ENCODE measurements around the gene SASH1.
A peak's percentile ranks its signal among the peaks of the same experiment; 100 is the strongest.

Gene SASH1

DNA sequence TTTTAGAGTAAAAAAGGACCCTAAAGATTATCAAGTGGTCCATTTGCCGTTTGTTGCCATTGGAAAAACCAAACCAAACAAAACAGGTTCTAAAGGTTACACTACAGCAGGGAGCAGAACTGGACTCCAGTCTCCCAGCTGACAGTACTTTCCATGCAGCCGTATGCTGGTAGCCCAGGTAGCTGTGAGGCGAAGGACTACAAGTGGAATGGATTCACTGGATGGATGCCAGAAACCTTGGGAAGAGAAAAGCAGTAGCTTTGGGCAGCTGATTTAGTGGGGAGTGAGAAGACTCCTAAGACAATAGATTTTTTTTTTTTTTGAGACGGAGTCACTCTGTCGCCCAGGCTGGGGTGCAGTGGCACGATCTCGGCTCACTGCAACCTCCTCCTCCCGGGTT is 88.3 kb downstream of the SASH1 start:
- no peak for DNase-seq

DNA sequence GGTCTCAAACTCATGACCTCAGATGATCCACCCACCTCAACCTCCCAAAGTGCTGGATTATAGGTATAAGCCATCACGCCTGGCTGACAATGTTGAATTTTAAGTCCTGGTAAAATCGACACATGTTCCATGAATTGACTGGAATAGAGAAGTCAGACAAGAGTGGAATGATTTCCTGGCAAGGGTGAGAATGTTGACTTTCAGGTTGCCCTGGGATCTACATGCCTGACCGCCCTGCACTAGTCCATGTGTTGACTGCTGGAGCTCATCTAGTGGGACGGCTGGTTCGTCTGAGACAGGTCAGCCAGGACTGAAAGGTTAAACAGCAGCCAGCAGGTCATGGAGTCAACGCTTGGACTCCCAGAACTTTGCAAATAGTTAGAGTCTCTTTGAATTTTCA is 88.8 kb downstream of the SASH1 start:
- DNase-seq: no peak

DNA sequence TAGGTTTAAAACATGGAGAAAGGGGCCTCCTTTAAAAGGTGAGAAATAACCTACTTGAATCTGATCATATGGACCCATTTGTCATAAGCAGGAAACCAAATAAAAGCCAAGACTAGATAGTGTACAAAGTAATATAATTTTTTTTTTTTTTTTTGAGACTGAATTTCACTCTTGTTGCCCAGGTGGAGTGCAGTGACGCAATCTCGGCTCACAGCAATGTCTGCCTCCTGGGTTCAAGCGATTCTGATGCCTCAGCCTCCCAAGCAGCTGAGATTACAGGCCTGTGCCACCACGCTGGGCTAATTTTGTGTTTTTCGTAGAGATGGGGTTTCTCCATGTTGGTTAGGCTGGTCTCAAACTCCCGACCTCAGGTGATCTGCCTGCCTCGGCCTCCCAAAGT is 89.2 kb downstream of the SASH1 start:
- no peak for DNase-seq

DNA sequence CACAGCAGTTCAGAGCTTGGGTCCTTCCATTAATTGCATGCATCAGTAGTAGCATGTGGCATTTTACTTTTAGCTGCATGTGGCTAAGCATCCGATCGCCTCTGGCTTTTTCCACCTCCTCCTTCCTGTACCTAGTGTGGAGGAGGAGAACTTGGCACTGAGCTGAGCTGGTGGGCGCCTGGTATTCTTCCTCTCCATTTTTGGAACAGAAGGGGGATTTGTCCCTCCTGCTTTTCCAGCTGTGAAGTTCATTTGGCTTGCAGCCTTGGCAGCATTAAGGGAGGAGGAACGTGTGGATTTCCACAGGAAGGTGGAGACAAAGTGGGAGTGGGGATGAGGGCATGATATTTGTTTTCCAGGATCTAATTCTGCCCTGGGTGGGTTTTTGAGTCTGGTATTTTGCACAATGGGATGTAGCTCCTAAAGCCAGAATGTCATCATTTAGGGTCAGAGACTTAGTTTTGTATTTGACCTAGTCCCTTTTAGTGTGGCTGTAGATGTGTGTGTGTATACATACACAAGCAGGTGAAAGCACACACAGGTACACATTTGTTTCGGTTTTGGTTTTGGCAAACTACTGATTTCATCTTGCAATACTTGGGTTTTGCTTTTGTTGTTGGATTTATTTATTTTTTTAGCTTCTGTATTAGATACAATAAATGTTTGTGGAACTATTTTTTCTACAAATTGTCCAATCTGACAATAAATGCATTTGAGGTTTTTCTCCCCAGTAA is 90.0 kb downstream of the SASH1 start:
- DNase-seq: no peak

DNA sequence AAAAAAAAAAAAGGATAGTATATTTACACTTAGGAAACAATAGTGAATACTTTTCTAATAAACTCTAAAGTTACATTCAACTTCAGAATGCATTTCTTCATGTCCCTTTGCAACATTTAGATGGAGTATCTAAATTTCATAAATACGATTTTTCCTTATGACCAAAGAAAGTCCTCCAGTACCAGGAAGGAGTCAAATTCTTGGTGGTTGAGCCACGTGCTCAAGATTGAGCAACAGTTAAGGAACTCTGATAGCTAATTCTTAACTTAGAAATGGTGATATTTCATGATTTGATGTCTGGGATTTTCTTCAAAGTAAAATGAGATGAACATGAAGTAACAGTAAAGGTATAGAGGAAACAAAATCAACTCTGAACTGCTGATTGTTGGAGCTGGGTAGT is 92.7 kb downstream of the SASH1 start:
- DNase-seq: no peak

DNA sequence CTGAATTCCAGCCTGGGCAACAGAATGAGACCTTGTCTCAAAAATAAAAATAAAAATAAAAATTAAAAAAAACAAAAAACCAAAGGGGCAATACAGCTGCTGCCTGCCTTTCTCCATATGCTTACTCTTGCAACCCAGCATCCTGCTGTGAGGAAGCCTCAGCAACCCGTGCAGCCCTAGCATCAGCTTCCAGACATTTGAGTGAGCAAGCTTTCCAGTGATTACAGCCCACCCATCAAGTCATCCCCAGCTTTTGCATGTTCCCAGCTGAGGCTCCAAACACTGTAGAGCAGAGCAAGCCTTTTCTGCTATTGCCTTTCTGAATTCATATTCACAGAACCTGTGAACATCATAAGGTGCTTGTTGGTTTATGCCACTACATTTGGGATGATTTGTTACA is 93.8 kb downstream of the SASH1 start:
- no peak for DNase-seq

DNA sequence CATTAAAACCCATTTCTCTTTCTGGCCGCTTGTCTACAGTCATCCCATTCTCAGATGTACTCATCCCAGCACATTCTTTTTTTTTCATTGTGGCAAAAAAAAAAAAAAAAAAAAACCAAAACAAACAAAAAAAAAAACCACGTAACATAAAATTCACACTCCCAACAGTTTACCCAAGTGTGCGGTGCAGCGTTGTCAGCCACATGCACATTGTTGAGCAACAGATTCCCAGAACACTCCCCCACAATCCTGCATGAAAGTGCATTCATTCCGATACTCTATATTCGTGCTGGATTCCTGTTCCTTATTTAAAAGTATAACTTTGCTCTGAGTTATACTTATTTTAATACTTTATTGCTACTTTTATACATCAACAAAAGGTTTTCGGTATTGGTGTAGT is 96.0 kb downstream of the SASH1 start:
- DNase-seq: no peak

DNA sequence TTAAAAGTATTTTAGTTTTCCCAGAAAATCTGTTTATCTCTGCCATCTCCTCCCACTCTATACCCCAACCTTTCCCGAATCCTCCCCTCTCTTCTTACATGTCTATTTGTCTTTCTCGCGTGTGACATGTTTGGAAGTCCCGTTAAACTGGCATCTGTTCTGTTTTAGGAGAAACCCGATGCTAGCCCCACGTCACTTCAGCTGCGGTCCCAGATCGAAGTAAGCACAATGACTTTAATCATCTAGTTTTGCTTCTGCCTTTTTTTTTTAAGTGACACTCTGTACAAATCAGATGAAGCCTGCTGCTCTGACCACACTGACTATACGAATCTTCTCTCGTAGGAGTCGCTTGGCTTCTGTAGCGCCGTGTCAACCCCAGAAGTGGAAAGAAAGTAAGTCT is 97.4 kb downstream of the SASH1 start:
- no peak for DNase-seq

DNA sequence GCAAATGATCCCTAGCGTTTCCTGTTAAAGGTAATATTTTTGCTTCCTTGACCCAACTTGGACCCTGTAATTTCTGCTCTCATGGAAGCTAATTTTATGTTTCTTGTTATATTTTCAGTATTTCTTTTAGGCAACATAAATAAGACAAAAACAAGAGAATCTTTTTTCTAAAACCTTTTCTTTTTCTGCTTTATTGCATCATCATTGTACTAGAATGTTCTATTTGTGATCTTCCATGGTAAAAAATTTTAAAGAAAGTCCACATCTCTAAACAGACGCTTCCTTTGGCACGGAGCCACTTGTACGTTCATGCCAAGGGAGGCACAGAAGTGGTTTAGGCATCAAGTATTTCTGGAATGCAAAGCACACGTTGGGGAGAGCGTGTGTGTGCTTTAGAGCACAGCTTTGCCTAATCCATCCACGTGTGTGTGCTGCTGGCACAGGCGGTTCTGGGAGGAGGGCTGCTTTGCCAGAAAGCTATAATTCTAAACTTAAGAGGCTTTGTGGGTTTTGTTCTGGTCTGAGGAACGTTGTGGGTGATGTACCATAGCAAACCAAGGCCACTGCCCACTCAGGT is 98.3 kb downstream of the SASH1 start:
- DNase-seq: peak in 5 of 56 donors; percentile 16 to 48 (median 23)

DNA sequence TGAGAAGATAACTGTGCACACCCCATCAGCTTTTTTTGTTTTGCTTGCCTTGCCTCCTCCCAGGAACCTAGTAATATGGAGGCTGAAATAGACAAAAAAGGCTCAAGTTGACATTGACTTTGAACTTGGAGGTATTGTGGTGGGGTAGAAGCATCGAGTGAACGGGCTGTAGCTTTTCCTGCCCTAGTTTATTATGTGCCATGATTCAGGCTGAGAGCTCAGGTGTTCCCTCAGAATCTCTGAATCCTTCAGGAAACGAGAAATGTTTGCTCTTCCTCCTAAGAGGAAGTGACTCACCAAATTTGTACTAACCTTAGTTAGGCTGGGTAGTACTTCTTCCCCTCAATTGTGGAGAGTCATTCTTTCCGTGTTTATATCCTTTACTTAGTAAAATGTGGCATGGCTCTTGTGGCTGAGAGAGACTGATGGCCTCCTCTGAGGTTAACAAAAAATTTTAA is 98.8 kb downstream of the SASH1 start:
- DNase-seq: no peak

DNA sequence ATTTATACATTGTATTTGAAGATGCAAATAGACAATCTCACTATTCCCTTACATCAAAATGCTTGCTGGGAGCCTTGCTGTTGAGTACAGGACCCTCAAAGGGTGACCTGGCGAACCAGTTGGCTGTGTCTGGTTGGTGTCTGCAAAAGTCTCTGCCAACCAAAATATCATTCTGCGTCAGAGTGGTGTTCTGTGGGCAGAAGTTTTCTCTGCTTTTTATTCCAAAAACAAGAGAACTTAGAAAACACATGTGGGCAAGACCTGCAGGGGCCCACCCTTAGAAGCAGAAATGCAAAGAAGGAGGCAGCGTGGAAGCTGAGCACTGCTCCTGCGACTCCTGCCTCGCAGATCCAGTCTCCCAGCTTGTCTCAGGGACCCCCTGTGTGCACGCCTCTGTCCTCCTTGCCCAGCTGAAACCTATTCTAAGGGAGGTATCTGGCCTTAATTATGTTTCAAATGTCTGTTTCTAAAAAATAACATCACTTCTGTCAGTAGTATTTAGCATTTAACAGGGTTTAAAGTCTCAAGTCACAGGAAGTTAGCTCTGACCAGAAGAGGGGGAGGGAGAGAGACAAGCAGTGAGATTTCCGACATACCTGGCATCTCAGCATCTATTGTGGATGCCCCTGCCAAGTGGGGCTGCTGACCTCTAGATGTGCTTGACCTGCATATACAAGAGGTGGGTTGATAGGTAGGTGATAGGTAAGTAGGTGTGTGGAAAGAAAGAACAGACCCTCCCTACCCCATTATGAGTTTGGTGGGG is 101.3 kb downstream of the SASH1 start:
- no peak for DNase-seq

DNA sequence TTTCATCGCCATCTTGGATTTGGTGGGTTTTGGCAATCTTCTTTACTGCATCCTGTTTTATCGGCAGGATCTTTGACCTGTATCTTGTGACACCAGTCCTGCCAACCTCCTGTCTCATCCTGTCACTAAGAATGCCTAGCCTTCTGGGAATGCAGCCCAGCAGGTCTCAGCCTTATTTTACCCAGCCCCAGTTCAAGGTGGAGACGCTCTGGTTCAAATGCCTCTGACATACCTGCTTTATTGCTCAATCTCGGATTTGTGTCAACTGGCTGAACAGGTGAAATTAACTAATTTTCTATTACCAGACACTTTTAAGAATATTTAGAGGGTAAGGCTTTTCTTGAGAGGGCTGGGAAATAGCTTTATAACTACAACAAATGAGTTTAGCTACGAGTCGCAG is 102.5 kb downstream of the SASH1 start:
- DNase-seq: no peak

DNA sequence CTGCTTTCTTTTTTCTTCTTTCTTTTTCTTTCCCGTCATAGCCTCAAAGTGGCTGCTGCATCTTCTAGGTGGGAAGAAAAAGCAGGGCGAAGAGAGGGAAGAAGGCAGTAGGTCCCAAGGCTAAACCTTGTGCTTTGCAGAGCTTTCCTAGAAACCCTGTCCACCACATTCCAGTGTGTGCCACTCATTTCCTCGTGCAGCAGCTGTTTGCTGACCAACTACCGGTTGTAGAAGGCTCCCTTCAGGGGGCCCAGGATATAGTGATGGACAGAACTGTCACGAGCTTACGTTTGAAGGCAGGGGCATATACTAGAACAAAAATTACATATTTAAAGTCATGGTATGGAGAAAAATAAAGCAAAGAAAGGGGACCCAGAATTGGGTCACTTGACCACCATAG is 103.0 kb downstream of the SASH1 start:
- no peak for DNase-seq

DNA sequence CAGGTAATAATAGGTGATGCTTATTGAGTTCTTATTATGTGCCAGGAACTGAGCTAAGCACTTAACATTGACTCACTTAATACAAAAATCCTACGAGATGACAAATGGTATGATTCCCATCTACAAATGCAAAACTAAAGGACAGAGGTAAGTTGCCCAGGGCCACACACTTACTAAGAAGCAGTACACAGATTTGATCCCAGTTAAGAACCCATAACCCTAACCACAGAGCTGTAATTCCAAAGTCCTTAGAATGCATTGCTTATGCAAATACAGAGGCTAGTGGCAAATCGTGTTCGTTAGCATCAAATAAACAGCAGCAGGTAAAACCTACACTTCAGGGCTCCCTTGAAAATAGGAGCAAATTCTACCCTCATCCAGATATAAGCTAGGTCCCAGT is 104.0 kb downstream of the SASH1 start:
- no peak for DNase-seq

DNA sequence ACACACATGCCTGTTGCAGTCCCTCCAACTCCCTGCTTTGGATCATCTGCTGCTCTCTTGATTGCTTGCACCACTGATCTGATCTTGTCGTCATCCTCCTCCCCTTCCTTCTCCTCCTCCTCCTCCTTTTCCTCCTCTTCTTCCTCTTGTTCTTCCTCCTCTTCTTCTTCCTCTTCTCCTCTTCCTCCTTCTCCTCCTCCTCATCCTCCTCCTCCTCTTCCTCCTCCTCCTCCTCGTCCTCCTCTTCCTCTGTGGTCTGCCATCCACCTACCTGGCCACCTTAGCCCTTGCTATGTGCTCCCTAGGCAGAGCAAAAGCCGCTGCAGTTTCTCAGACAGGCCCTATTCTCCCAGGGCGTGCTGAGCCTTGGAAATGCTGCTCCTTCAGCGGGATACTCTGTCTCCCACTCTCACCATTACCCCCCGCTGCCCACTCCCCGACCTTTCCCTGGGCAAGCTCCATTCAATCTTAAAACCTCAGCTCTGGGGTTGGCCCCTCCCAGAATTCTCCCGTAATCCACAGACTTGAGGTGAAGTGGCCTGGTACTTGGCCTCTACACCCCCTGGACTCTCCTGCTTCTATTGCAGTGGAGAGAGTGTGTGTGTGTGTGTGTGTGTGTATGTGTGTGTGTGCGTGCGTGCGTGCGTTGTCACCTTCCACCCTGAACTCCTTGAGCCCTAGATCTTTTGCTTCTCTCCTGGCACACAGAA is 105.0 kb downstream of the SASH1 start:
- DNase-seq: no peak

DNA sequence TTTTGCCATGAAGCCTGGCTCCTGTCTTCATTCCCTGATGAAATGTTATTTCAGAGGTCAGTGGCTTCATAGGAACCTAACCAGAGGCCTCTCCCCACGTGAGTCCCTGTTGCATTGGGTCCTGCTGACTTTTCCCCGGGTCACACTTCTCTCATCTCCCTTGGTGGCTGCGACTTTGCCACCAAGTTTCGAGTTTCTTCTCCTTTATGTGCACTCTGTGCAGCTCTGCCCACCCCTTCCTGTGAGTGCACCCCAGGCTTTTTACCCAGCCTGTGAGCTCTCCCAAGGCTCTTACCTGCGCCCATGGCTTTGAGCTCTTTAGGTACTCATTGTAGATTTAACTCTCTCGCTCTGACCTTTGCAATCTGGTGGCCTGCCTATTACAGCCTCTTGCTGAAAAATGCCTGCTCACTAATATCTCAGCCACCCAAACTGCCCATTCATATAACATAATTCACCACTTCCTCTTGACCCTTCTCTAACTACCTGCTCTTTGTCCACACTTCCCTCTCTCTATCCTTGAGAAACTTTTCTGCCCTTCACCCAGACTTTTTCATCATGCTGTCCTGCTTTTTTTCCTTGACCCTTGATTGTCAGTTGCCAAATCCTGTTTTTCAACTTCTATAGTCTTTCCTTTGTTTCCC is 105.9 kb downstream of the SASH1 start:
- no peak for DNase-seq

DNA sequence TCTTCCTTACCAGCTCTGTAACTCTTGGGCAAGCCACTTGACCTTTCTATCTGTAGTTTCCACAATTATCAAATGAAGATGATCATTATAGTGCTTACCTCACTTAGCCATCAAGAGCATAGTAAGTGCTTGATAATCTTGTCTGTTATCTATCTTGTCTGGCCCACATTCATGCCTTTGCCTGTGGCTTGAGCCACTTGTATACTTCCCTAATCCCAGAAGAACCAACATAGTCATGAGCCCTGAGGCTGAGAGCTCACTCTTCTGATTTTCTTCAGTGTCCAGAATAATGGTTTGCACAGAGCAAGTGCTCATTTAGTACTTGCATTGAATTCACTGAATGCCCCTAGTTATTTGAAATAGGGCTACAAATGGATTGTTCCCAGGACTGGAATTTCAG is 108.2 kb downstream of the SASH1 start:
- DNase-seq: no peak

DNA sequence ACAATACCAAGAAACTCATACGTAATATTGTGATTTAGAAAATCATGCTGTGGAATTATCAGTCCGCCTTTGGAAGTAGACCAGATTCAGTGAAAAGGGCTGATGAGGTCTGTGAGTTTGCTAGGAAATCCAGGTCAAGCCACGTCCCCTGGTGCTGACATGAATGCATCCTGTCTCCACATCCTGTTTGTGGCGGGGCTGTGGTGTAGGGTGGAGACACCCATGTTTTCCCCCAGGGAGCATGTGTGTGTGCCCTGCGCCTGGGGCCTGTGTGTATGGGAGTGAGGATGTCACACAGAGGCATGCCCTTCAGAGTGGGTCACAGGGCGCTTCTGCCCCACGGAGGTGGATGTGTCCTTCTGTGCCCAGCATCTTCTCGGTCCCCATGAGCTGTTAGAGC is 109.1 kb downstream of the SASH1 start:
- DNase-seq: no peak

DNA sequence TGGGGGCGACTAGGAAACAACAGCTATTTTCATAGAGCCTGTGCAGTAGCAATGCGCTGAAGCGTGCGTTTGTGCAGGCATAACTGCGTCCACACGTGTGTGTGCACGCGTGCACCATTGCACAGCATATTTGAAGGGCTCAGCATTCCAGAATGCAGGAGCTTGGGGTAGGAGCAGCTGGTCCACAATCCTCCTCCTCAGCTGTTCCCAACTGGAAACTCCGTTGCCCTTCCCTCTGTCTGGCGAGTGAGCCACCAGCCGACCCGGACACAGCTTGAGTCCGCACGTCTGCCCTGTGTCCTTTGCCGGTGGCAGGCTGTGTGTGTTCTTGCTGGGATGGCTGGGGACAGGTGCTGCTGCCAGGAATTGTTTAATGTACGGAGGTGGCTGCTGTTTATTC is 110.2 kb downstream of the SASH1 start:
- DNase-seq: no peak

DNA sequence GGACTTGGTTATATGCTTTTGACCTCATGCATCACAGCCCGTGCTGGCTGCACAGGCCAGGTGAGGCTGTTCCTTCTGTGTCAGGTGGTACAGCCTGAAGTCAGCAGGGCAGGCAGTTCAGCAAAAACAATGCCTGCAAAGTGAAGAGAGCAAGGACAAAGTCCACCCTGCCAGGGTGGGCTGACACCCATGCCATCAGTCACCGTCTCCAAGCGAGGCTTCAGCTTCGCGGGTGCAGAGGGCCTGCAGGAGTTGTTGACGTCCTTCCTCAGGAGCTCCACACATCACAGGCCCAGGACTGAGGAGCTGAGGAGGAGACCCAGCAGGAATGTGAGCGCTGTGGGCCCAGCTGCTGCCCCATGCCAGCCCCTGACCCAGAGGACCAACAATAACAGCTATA is 111.3 kb downstream of the SASH1 start:
- DNase-seq: no peak

DNA sequence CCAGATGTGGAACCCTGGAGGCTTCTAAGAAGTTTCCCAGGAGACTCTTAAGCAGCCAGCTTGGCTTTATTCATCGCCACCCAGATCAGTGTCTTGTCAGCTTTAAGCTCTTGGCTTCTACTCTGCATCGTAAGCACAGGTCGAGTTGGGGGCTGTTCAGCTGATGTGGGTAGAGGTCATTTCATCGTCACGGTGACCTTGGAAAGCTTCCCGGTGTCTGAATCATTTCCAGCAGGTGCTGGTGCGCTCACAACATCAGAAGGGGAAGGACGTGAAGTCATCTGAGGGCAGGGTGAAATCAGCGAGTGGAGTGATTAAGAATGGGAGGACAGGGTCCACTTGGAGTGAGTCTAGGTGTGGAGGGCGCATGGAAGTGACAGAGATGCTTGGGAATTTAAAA is 112.6 kb downstream of the SASH1 start:
- DNase-seq: no peak

All from nucleus accumbens (tissue), 56 donors.